ENCODE measurements around the gene NLRC4.
A peak's percentile ranks its signal among the peaks of the same experiment; 100 is the strongest.
"Not testable (repeated sequence)": the region's sequence is repeated elsewhere in the genome, so short reads cannot be mapped to it uniquely, and the experiment has no call there.

The NLRC4 gene

GRCh38 chr2:32248299-32248698, 16.4 kb downstream of the NLRC4 start:
- DNase-seq (ENCODE audit: low read depth, low spot score), result no peak

- no peak for DNase-seq (ENCODE audit: low read depth, low spot score)
Measured at GRCh38 chr2:32246911-32247310, 17.8 kb downstream of the NLRC4 start.

- DNase-seq (ENCODE audit: low read depth, low spot score), result no peak
Measured at GRCh38 chr2:32242331-32242730, 22.4 kb downstream of the NLRC4 start.

- DNase-seq (ENCODE audit: low read depth, low spot score), result no peak
Measured at GRCh38 chr2:32237996-32238395, 26.7 kb downstream of the NLRC4 start.

GRCh38 chr2:32237488-32237887, 27.2 kb downstream of the NLRC4 start:
- no peak for DNase-seq (ENCODE audit: low read depth, low spot score)

GRCh38 chr2:32235315-32235714, 29.4 kb downstream of the NLRC4 start:
- peak; percentile 78 for DNase-seq (ENCODE audit: low read depth, low spot score)

- no peak for DNase-seq (ENCODE audit: low read depth, low spot score)
Measured at GRCh38 chr2:32231959-32232358, 32.7 kb downstream of the NLRC4 start.

GRCh38 chr2:32229635-32230034, 35.1 kb downstream of the NLRC4 start:
- no peak for DNase-seq (ENCODE audit: low read depth, low spot score)

- no peak for DNase-seq (ENCODE audit: low read depth, low spot score)
Measured at GRCh38 chr2:32228181-32228580, 36.5 kb downstream of the NLRC4 start.

- no peak for DNase-seq (ENCODE audit: low read depth, low spot score)
Measured at GRCh38 chr2:32227492-32227891, 37.2 kb downstream of the NLRC4 start.

- DNase-seq (ENCODE audit: low read depth, low spot score), result no peak
Measured at GRCh38 chr2:32222966-32223365, 41.7 kb downstream of the NLRC4 start.

GRCh38 chr2:32220445-32220844, 44.2 kb downstream of the NLRC4 start:
- no peak for DNase-seq (ENCODE audit: low read depth, low spot score)

GRCh38 chr2:32212295-32212694, 52.4 kb downstream of the NLRC4 start:
- no peak for DNase-seq (ENCODE audit: low read depth, low spot score)

GRCh38 chr2:32210767-32211408, 53.8 kb downstream of the NLRC4 start:
- no peak for DNase-seq (ENCODE audit: low read depth, low spot score)

- not testable (repeated sequence) for DNase-seq (ENCODE audit: low read depth, low spot score)
Measured at GRCh38 chr2:32203428-32203827, 61.3 kb downstream of the NLRC4 start.

GRCh38 chr2:32200814-32201213, 63.9 kb downstream of the NLRC4 start:
- DNase-seq (ENCODE audit: low read depth, low spot score), result no peak

GRCh38 chr2:32192418-32192817, 72.3 kb downstream of the NLRC4 start:
- no peak for DNase-seq (ENCODE audit: low read depth, low spot score)

- no peak for DNase-seq (ENCODE audit: low read depth, low spot score)
Measured at GRCh38 chr2:32189011-32189410, 75.7 kb downstream of the NLRC4 start.

GRCh38 chr2:32182667-32183066, 82.0 kb downstream of the NLRC4 start:
- no peak for DNase-seq (ENCODE audit: low read depth, low spot score)

All from ELF-1 (cell line).